ENCODE data around the gene SRC.

The SRC gene

DNA sequence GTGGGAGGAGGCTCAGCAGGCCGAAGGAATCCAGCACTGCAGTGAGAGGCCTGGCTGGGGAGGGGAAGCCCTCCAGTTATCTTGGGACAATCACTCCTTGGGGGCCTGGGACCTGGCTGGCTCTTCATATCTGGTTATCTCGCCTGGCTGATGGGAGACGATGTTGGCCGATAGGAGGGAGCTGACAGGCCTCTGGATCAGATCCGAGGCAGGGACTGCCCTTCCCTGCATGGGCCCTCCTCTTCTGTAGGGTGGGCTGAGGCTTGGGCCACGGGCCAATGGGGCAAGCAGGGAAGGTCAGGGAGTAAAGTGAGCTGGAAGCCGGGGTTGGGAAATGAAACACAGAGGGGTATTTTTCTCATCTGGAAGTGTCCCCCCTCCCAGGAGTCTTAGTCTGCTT is 31.3 kb upstream of the SRC start:
- TF ChIP-seq HDGF (IDR thresholded peaks at IDR 0.05; ENCODE audit: borderline replicate concordance) = no peak
- ChIA-PET POLR2A (interaction anchor here (1.7 kb wide), 1 partner anchor 25 kb away, joined by 5 read pairs; the partner anchor contains the start of gene MANBAL), CTCF (interaction anchor here (0.5 kb wide), 1 partner anchor 38 kb away, joined by 3 read pairs; no protein-coding TSS in a partner anchor)
- no peak for DNase-seq (ENCODE audit: extremely low spot score)

DNA sequence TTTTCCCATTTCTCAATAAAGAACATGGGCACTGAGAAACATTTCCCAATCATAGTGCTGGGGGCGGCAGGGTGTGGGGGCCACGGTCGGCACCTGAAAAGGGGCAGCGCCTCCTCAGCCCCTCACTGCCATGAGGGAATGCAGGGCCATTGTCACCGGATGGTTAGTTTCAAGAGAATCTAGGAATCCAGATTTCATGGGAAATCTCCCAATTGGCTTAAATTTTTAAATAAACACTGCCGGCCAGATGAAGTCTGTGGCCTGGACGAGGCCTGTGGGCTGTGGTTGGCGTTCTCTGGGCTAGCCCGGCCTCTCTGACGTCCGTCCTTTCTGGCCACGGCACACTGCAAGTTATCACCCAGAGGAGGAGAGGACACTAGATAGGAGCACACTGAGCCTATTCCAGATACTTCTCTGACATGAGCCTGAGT is 30.9 kb upstream of the SRC start:
- CTCF ChIA-PET = interaction anchor here (0.5 kb wide), 1 partner anchor 39 kb away, joined by 3 read pairs; no protein-coding TSS in a partner anchor

DNA sequence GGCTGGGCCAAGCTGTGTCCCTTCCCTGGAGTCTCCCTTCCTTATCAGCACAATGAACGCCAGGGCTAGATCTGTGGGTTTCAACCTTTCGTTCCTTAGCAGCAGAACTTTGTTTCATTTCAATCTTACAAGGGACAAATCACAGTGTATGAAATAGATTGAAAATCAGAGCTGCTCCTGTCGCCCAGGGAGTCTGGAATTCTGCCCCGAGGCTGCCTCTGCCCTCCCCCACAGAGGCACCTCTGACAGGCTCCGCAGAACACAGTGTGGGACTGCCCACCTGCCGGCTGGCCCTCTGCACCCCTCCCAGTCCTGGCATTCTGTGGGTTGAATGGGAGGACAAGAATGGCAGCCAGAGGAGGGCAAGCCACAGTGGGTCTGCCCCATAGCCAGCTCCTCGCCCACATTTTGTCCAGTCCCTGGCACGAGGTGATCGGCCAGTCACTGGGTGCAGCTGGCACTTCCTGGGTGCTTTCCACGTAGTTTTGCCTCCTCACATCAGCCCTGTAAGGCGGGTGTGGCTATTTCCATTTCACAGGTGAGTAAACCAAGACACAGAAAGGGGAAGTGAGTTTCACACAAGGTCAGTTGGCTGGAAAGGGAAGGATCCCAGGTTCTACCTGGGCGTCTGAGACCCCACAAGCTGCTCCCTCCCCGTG is 30.4 kb upstream of the SRC start:
- POLR2A ChIA-PET = no interaction called here
- CTCF ChIA-PET = no interaction called here
- TF ChIP-seq LEF1 (IDR thresholded peaks at IDR 0.05; ENCODE audit: borderline replicate concordance) (no peak), ELF4 (IDR thresholded peaks at IDR 0.05) (no peak), SUZ12 (IDR thresholded peaks at IDR 0.05) (no peak), NFRKB (IDR thresholded peaks at IDR 0.05) (no peak), L3MBTL2 (conservative IDR thresholded peaks at IDR 0.05) (no peak), FOXM1 (IDR thresholded peaks at IDR 0.05; ENCODE audit: borderline replicate concordance) (no peak), ARNT (IDR thresholded peaks at IDR 0.05) (no peak)
- no peak for DNase-seq (ENCODE audit: extremely low spot score)

More for the DNA sequence above, 30.9 kb upstream of the SRC start:
- POLR2A ChIA-PET = interaction anchor here (1.7 kb wide), 1 partner anchor 26 kb away, joined by 5 read pairs; the partner anchor contains the start of gene MANBAL
- no peak for DNase-seq (ENCODE audit: extremely low spot score)
- TF ChIP-seq CTBP1 (IDR thresholded peaks at IDR 0.05; ENCODE audit: borderline replicate concordance) (no peak), BHLHE40 (IDR thresholded peaks at IDR 0.05; ENCODE audit: borderline replicate concordance) (no peak), ELF4 (IDR thresholded peaks at IDR 0.05) (no peak), FOXK2 (IDR thresholded peaks at IDR 0.05) (no peak), FOXM1 (IDR thresholded peaks at IDR 0.05; ENCODE audit: borderline replicate concordance) (no peak), HDGF (IDR thresholded peaks at IDR 0.05; ENCODE audit: borderline replicate concordance) (no peak), LEF1 (IDR thresholded peaks at IDR 0.05; ENCODE audit: borderline replicate concordance) (no peak), TARDBP (IDR thresholded peaks at IDR 0.05) (no peak), ARNT (IDR thresholded peaks at IDR 0.05) (no peak), FOXA1 (IDR thresholded peaks at IDR 0.05) (no peak), NFRKB (IDR thresholded peaks at IDR 0.05) (no peak), L3MBTL2 (conservative IDR thresholded peaks at IDR 0.05) (no peak), SP1 (IDR thresholded peaks at IDR 0.05) (no peak), SUZ12 (IDR thresholded peaks at IDR 0.05) (no peak)
- TF ChIP-seq, protein P1, sequence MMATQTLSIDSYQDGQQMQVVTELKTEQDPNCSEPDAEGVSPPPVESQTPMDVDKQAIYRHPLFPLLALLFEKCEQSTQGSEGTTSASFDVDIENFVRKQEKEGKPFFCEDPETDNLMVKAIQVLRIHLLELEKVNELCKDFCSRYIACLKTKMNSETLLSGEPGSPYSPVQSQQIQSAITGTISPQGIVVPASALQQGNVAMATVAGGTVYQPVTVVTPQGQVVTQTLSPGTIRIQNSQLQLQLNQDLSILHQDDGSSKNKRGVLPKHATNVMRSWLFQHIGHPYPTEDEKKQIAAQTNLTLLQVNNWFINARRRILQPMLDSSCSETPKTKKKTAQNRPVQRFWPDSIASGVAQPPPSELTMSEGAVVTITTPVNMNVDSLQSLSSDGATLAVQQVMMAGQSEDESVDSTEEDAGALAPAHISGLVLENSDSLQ (IDR thresholded peaks at IDR 0.05) = no peak

DNA sequence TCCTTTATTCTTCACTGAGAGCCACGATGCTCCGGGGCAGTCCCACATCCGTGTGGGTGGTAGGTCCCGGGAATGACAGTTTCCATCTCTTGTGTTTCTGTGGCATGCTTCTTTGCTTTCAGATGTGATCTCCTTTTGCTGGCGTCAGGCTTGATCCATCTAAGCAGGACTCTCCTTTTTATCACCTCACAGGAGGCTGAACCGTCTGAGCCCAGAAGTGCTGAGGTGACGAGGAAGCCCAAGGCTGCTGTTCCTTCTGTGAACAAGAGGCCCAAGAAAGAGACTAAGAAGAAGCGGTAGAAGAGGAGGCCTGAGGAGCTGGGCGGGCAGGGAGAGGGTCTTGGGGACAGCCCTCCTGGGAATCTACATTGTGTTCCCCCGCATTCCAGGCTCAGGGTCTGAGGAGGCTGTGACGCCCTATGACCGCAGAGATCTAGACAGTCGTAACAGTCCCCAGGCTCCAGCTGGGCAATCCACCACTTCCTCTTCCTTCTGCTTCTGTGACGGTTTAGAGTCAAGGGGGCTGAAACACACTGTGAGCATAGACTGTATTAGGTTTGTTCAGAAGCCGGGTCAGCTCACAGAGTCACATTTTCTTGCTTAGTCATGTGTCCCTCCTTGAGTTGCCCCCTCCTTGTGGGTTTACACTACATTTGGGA is 29.7 kb upstream of the SRC start:
- ChIA-PET CTCF (no interaction called here), POLR2A (no interaction called here)
- DNase-seq (ENCODE audit: extremely low spot score) = no peak
- TF ChIP-seq L3MBTL2 (conservative IDR thresholded peaks at IDR 0.05) (no peak), ZNF384 (IDR thresholded peaks at IDR 0.05) (no peak)

DNA sequence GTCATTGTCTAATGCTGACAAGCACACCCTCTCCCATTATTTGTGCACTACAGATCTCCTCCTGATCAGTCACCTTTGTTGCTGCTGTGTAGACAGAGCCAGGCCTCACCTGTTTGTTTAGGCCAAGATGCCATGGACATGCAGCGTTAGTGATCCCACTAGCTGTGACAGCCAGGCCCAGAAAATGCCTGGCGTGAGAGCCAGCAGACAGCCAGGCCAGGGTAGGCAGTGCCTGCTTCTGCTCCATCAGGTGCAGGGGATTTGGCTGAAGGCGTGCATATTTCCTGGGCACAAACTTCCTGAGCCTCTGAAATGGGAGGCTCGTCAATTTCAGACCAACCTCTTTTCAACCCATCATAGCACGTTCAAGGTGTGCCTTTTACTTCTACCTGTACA is 29.2 kb upstream of the SRC start:
- ChIA-PET POLR2A (no interaction called here), CTCF (no interaction called here)
- TF ChIP-seq ARNT (IDR thresholded peaks at IDR 0.05) (no peak), FOXA1 (IDR thresholded peaks at IDR 0.05) (no peak), HDGF (IDR thresholded peaks at IDR 0.05; ENCODE audit: borderline replicate concordance) (no peak), SUZ12 (IDR thresholded peaks at IDR 0.05) (no peak), ZNF384 (IDR thresholded peaks at IDR 0.05) (no peak), LEF1 (IDR thresholded peaks at IDR 0.05; ENCODE audit: borderline replicate concordance) (no peak), TARDBP (IDR thresholded peaks at IDR 0.05) (no peak), ELF4 (IDR thresholded peaks at IDR 0.05) (no peak), FOXM1 (IDR thresholded peaks at IDR 0.05; ENCODE audit: borderline replicate concordance) (no peak), BHLHE40 (IDR thresholded peaks at IDR 0.05; ENCODE audit: borderline replicate concordance) (no peak), SP1 (IDR thresholded peaks at IDR 0.05) (no peak)
- TF ChIP-seq, protein P1 (IDR thresholded peaks at IDR 0.05) = no peak
- DNase-seq (ENCODE audit: extremely low spot score) = no peak

DNA sequence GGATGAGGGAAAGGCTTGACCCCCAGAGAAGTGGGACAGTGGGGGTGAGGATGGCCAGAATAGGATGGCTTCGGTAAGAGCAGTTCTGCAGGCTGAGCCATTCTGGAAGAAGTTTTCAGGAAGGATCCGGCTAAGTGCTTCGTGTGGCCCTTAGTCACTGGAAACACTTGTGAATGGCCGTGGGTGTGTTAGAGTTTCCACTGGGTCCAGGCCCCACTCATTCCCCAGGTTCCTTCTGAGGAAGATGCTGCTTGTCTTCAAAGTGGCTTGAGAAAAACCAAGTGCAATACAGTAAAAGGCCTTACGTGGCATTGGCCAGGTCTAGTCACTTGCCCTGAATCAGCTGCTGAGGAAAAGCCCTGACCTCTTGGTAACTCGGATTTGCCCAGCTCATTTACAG is 28.6 kb upstream of the SRC start:
- POLR2A ChIA-PET = interaction anchor here (1.2 kb wide), 1 partner anchor 28 kb away, joined by 4 read pairs; the partner anchor contains the start of gene MANBAL
- TF ChIP-seq ELF4 (IDR thresholded peaks at IDR 0.05) (no peak), CTBP1 (IDR thresholded peaks at IDR 0.05; ENCODE audit: borderline replicate concordance) (no peak), LEF1 (IDR thresholded peaks at IDR 0.05; ENCODE audit: borderline replicate concordance) (no peak), L3MBTL2 (conservative IDR thresholded peaks at IDR 0.05) (no peak), FOXK2 (IDR thresholded peaks at IDR 0.05) (no peak), SP1 (IDR thresholded peaks at IDR 0.05) (no peak), TARDBP (IDR thresholded peaks at IDR 0.05) (no peak), BHLHE40 (IDR thresholded peaks at IDR 0.05; ENCODE audit: borderline replicate concordance) (no peak), FOXA1 (IDR thresholded peaks at IDR 0.05) (no peak), FOXM1 (IDR thresholded peaks at IDR 0.05; ENCODE audit: borderline replicate concordance) (no peak), ZNF384 (IDR thresholded peaks at IDR 0.05) (no peak), ARNT (IDR thresholded peaks at IDR 0.05) (no peak), SUZ12 (IDR thresholded peaks at IDR 0.05) (no peak), HDGF (IDR thresholded peaks at IDR 0.05; ENCODE audit: borderline replicate concordance) (no peak), NFRKB (IDR thresholded peaks at IDR 0.05) (no peak)
- TF ChIP-seq, protein P1 (IDR thresholded peaks at IDR 0.05) = no peak
- CTCF ChIA-PET = no interaction called here

More for the DNA sequence above, 28.6 kb upstream of the SRC start:
- no peak for DNase-seq (ENCODE audit: extremely low spot score)
